Heart right ventricle (tissue), 16 donors: ENCODE measurements around the gene MSL3B.

Experiments used
- ATAC-seq, 8 donors: fragments of 200-7000 bp; cut with Tn5 transposase; one replicate each; pipeline ENCODE4 v1.9.1; 2020; ENCODE audit warnings: mild to moderate bottlenecking in 8 of 8, moderate library complexity in 8 of 8, moderate number of reproducible peaks in 1 of 8
- DNase-seq, 2 donors: peaks; one replicate each; pipeline ENCODE4 v3.0.0-alpha.2; 2020
- H3K27ac ChIP-seq, 10 donors: fragments of 200-600 bp; sonication (generic) in 2 of 10; one replicate each; pipeline versions ENCODE4 v1.5.0 to v1.8.0; 2020 to 2022; ENCODE audit warnings: mild to moderate bottlenecking in 3 of 10
- H3K27me3 ChIP-seq, 7 donors: fragments of 200-600 bp; one replicate each; pipeline ENCODE4 v1.8.0; 2021 to 2022; ENCODE audit warnings: mild to moderate bottlenecking in 2 of 7
- H3K36me3 ChIP-seq, 9 donors: fragments of 200-600 bp; sonication (generic) in 1 of 9; one replicate each; pipeline versions ENCODE4 v1.5.0 to v1.8.0; 2020 to 2022; ENCODE audit warnings: mild to moderate bottlenecking in 2 of 9
- H3K4me1 ChIP-seq, 9 donors: fragments of 200-600 bp; sonication (generic) in 1 of 9; one replicate each; pipeline versions ENCODE4 v1.5.0 to v1.8.0; 2020 to 2022; ENCODE audit warnings: mild to moderate bottlenecking in 4 of 9
- H3K4me3 ChIP-seq, 10 donors: fragments of 200-600 bp; sonication (generic) in 2 of 10; one replicate each; pipeline versions ENCODE4 v1.5.0 to v1.8.0; 2020 to 2022; ENCODE audit warnings: mild to moderate bottlenecking in 7 of 10, moderate library complexity in 2 of 10
- H3K9me3 ChIP-seq, 11 donors: fragments of 200-600 bp in 10 of 11; sonication (generic) in 2 of 11; one replicate each; pipeline versions ENCODE4 v1.5.0 to v1.8.0; 2013 to 2022; ENCODE audit warnings: mild to moderate bottlenecking in 2 of 11, control low read depth in 1 of 11, moderate library complexity in 1 of 11
- WGBS, 2 donors: extraction: QIAGEN DNeasy Blood & Tissue Kit; methylation state at CpG; one replicate each; pipeline ENCODE4 v1.1.7; 2013; ENCODE audit warnings: inconsistent platforms in 1 of 2; 5-methylcytosine and 5-hydroxymethylcytosine counted together
- intact Hi-C, 10 donors: fragments of 100-400 bp; cut with DNase I; formaldehyde crosslinking; loops; one replicate each; pipeline versions ENCODE4 v1.11.1 to v1.14.2; 2022
- TF ChIP-seq, protein P1 (sequence below), 9 donors: fragments of 200-600 bp; sonication (generic) in 2 of 9; IDR thresholded peaks; one replicate each; pipeline versions ENCODE4 v1.5.0 to v1.8.0; 2021 to 2022; ENCODE audit warnings: antibody characterized with exemption in 9 of 9, mild to moderate bottlenecking in 5 of 9, moderate library complexity in 1 of 9
- donor health status: Arrhythmogenic right ventricular cardiomyopathy.
- donor health status: ischemic (EF 13 %, LVEDD 7.1; RV severe dilation, severe dysfunction).
- donor health status: healthy with polysubstance abuse.
- donor health status: DM: no; HTN: yes; CAD: no.
- donor health status: DM: no; HTN: no; CAD: no.
- donor health status: ischemic (EF 25% LVEDD 6.9; RV normal size, moderate dysfunction).
- donor health status: ischemic (EF 25% LVEDD 5.7; RV mildly dilated, moderate dysfunction).
- donor health status: healthy.
- donor health status: DM: yes; HTN: yes; CAD: no.
- donor health status: Ischemic cardiomyopathy.
- donor health status: ischemic (EF 35%, LVEDD 5.7; RV mildly dilated, moderate dysfunction).
- donor health status: nonischemic (EF 11% LVEDD 7.7; RV severe dilation, severe dysfunction).
- donor health status: DM: yes; HTN: yes; CAD: no.
- donor health status: PGD.
- donor health status: ischemic (EF 29% LVEDD 5.4; RV normal size, mild dysfunction).
- donor health status: nonischemic (EF 23%, LVEDD 6.1; RV moderate dilation, normal function).

The MSL3B gene

DNA sequence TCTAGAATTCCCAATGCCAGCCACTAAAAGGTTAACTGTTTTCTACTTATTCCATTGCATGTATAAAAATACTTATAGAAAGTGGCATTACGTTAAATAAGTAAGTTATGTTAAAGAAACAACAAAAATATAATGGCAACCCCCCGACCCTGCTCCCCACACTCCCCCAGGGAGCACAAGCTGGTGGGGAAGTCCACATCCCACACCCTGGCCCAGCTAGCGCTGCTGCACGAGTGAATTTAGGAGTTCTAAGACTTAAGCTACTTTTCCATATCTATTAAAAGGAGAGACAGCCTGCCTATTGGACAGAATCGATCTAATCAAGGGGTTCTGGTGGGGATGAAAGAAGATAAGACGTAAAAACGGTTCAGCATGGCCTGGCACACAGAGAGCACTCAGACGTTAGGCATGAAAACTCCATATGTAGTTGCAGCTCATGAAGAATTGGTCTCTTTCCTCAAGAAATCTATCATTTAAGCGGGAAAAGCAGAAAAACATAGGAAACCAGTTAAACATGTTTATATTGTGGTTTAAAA, 30.4 kb downstream of the MSL3B start:
- Histone ChIP-seq H3K4me1 (no peaks in the 10 kb centered on the region), H3K4me3 (no peak overlapping the region), H3K9me3 (no peaks in the 10 kb centered on the region), H3K27ac (no peak overlapping the region), H3K36me3 (peaks cover 0 to 87% (median 0%) of the 10 kb centered on the region in 9 donors), H3K27me3 (no peaks in the 10 kb centered on the region)
- DNase-seq: no peak
- intact Hi-C loops: no loop called here
- WGBS, 2 donors: 78 to 86% methylated on average over 9 of the region's 9 CpGs
- ATAC-seq: no peak
- TF ChIP-seq, protein P1, sequence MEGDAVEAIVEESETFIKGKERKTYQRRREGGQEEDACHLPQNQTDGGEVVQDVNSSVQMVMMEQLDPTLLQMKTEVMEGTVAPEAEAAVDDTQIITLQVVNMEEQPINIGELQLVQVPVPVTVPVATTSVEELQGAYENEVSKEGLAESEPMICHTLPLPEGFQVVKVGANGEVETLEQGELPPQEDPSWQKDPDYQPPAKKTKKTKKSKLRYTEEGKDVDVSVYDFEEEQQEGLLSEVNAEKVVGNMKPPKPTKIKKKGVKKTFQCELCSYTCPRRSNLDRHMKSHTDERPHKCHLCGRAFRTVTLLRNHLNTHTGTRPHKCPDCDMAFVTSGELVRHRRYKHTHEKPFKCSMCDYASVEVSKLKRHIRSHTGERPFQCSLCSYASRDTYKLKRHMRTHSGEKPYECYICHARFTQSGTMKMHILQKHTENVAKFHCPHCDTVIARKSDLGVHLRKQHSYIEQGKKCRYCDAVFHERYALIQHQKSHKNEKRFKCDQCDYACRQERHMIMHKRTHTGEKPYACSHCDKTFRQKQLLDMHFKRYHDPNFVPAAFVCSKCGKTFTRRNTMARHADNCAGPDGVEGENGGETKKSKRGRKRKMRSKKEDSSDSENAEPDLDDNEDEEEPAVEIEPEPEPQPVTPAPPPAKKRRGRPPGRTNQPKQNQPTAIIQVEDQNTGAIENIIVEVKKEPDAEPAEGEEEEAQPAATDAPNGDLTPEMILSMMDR (IDR thresholded peaks at IDR 0.05): no peak

DNA sequence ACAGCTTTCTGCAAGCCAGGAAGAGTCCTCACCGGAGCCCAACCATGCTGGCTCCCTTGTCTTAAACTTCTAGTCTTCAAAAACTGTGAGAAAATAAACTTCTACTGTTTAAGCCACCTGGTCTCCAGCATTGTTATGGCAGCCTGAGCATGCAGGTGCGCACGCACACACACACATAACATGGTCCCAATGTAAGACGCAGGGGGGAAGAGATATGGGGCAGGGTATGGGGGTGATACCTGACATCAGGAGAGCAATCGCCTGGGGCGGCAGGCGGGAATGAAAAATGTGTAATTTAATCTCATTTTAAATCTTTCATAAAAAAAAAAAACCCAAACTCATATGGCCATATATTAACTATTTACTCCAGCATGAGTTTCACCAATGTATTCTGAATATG, 31.8 kb downstream of the MSL3B start:
- H3K27ac ChIP-seq: no peak overlapping the region
- TF ChIP-seq, protein P1 (IDR thresholded peaks at IDR 0.05): no peak
- H3K27me3 ChIP-seq: no peaks in the 10 kb centered on the region
- no peaks in the 10 kb centered on the region for H3K4me1 ChIP-seq
- no peak for ATAC-seq
- intact Hi-C loops: no loop called here
- H3K4me3 ChIP-seq: no peak overlapping the region
- WGBS, 2 donors: 97 to 98% methylated on average over 7 of the region's 7 CpGs
- peaks cover 0 to 73% (median 0%) of the 10 kb centered on the region in 9 donors for H3K36me3 ChIP-seq
- DNase-seq: no peak
- H3K9me3 ChIP-seq: no peaks in the 10 kb centered on the region

DNA sequence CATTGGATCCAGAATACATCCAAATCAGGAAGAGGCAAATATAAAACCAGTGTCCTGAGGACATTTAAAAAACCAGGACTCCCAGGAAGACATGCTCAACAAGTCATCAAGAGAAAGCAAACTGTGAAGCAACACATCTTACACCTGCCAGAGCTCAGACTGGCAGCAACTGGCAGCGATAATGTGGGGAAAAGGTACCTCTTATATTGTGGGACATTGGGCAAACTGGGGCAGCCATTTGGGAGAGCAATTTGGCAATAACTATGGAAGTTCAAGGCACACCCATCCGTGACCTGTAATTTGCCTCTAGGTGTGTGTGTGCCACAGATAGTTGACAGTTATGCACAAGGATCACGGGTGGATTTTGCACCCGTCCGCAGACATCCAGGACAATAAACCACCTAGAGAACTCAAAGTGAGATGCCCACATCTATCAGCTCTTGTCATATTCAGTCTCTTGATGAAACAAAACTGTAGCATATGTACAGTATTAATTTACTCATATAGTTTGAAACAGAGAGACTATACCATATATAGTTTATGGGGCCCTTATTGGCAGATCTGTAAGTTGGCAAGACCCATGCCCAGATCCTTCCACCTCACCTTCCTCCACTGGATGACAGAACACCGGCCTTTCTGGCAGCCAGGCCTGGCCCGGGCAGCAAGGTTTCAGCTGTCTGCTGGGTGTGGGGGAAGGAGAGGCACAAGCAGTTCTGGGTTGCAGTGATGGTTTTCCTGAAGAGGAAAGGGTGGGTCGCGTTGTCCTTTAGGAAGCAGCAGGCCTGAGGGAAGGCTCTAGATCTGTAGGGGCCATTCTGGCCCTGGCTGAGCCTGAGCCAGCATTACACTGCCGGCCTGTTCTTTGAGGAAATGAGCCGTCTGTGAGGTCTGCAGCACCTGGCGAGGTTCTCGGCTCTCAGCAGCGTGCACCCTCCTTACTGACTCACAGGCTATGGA, 32.7 kb downstream of the MSL3B start:
- H3K27me3 ChIP-seq: no peaks in the 10 kb centered on the region
- intact Hi-C loops: no loop called here
- peaks cover 0 to 65% (median 0%) of the 10 kb centered on the region in 9 donors for H3K36me3 ChIP-seq
- no peak overlapping the region for H3K4me3 ChIP-seq
- TF ChIP-seq, protein P1 (IDR thresholded peaks at IDR 0.05): no peak
- H3K4me1 ChIP-seq: no peaks in the 10 kb centered on the region
- ATAC-seq (no peak), DNase-seq (no peak)
- no peaks in the 10 kb centered on the region for H3K9me3 ChIP-seq
- 86 to 88% methylated on average over 14 of the region's 14 CpGs for WGBS, 2 donors
- H3K27ac ChIP-seq: no peak overlapping the region

DNA sequence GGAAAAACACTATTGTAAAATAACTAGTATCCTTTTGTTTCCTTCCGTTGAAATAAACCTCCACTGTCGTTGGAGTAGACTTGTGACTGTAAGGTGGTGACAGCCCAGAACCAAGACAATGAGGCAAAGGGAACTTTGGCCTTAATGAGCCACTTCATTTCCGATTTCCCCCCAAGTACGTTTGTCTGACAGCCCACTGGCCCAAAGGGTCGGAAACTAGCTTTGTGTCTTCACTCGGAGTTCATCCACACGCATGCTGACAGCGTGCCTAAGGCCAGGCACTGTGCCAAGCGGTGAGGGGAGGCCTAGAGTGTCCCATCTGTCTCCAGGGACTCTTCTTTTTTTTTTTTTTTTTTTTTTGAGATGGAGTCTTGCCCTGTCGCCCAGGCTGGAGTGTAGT, 34.8 kb downstream of the MSL3B start:
- intact Hi-C loops: no loop called here
- DNase-seq (no peak), ATAC-seq (no peak)
- TF ChIP-seq, protein P1 (IDR thresholded peaks at IDR 0.05): no peak
- Histone ChIP-seq H3K27ac (no peak overlapping the region), H3K27me3 (peaks cover 0 to 9% (median 0%) of the 10 kb centered on the region in 7 donors), H3K4me1 (no peaks in the 10 kb centered on the region), H3K4me3 (no peak overlapping the region), H3K9me3 (no peaks in the 10 kb centered on the region), H3K36me3 (peaks cover 0 to 44% (median 0%) of the 10 kb centered on the region in 9 donors)
- WGBS, 2 donors: 57 to 62% methylated on average over 10 of the region's 10 CpGs
